Right cardiac atrium (tissue), 5 donors: ENCODE measurements around the gene SH2D3C. TPM values are rescaled to one million over a fixed set of nuclear protein-coding genes. Genes with fewer than 3 reads are reported as not detected.

Experiments
- ATAC-seq, 2 donors: fragments of 200-7000 bp; cut with Tn5 transposase; one replicate each; pipeline versions ENCODE4 v1.8.0 to v1.9.1; 2020; ENCODE audit warnings: moderate library complexity in 2 of 2, mild to moderate bottlenecking in 1 of 2
- DNase-seq, 3 donors: peaks; one replicate each; pipeline ENCODE4 v3.0.0-alpha.2; 2020
- H3K27ac ChIP-seq: one replicate; pipeline ENCODE4 v1.5.1; 2013; ENCODE audit warnings: mild to moderate bottlenecking, low read length, control low read depth, moderate library complexity
- H3K27me3 ChIP-seq: one replicate; pipeline ENCODE4 v1.6.1; 2013; ENCODE audit not compliant: control insufficient read depth, insufficient read depth
- H3K4me1 ChIP-seq: one replicate; pipeline ENCODE4 v1.6.1; 2013; ENCODE audit warnings: low read length; ENCODE audit not compliant: control insufficient read depth, insufficient read depth
- H3K4me3 ChIP-seq: one replicate; pipeline ENCODE4 v1.5.1; 2013; ENCODE audit warnings: low read length, control low read depth
- H3K9me3 ChIP-seq: one replicate; pipeline ENCODE4 v1.6.1; 2013; ENCODE audit warnings: low read length; ENCODE audit not compliant: control insufficient read depth
- WGBS: extraction: QIAGEN DNeasy Blood & Tissue Kit; methylation state at CpG from one replicate; pipeline ENCODE4 v1.1.7; 2013; 5-methylcytosine and 5-hydroxymethylcytosine counted together
- intact Hi-C, 4 donors: fragments of 100-400 bp; cut with DNase I; formaldehyde crosslinking; loops; one replicate each; pipeline versions ENCODE4 v1.11.0 to v1.14.0; 2022 to 2023
- polyA plus RNA-seq: library from polyadenylated mRNA; stranded (reverse); fragments of 200-250 nt; gene quantifications from one replicate; pipeline ENCODE4 v1.2.3, GENCODE V29; 2013
- total RNA-seq, 4 donors: library from RNA; stranded (reverse); fragmentation: NEBNext Ultra II Directional; extraction: Animal tissue kit (Norgen Biotek cat#: 25700); gene quantifications; one replicate each; pipeline ENCODE4 v1.2.1, GENCODE V29; 2021
- donor health status: healthy with polysubstance abuse.
- donor health status: DM: no; HTN: yes; CAD: no.
- donor health status: DM: no; HTN: no; CAD: no.
- donor health status: DM: no; HTN: yes; CAD: no; lungs with severe emphysema.
- donor health status: DM: yes; HTN: yes; CAD: no.

SH2D3C gene
- total and polyA plus RNA-seq, 5 donors = 9.4 to 17.4 (median 14.3) TPM

DNA sequence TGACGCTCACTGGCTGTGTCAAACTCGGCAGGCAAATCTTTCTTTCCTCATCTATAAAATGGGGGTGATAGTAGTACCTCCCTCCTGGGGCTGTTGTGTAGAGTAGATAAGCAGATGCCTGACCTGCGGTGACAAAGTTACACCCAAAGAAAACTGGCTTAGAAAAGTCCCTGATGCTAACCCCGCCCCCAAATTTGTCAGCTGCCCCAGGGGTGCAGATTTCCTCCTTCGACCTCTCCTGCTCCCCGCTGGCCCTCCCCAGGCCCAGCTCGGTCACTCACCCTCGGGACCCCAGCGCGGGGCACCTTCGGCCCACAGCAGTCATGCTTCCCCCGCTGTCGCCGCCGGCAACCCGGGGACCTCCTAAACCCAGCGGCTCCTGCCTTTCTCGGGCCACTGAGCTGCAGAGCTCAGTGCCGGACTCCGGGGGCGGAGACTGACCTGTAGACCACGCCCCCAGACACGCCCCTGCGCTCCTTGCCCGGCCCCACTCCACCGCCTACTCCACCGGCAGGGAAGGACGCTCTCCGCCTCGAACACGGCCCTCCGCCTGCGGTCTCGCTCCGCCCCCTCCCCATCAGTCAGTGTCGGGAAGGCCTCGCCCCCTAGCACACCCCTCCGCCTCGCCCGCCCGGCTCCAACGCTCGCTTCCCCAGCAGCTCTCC lies 7.4 kb downstream of the SH2D3C start:
- Histone ChIP-seq H3K27ac (peak overlapping the region; percentile 93), H3K9me3 (no peaks in the 10 kb centered on the region), H3K4me1 (peaks cover 2% of the 10 kb centered on the region), H3K4me3 (peak overlapping the region; percentile 56), H3K27me3 (no peaks in the 10 kb centered on the region)
- DNase-seq (peak; percentile 100), ATAC-seq (peak; percentile 98)
- 2% methylated on average over 43 of the region's 43 CpGs for WGBS
- intact Hi-C loops = no loop called here

DNA sequence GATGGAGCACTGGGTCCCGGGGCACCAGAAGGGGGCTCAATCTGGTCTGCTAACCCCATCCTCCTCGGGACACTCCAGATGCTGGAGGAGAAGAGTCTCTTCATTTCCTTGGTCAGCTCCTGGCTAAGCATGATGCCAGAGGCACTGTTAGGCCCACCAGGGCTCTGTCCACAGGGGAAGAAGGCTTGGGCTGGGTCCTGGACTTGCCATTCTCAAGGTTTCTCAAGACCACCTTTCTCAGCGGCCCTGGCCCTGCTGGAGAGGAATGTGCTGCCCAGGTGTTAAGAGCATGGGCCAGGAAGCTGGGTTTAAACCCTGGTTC lies 7.9 kb downstream of the SH2D3C start:
- peaks cover 2% of the 10 kb centered on the region for H3K4me1 ChIP-seq
- H3K9me3 ChIP-seq = no peaks in the 10 kb centered on the region
- intact Hi-C loops = no loop called here
- WGBS = 39% methylated on average over 3 of the region's 3 CpGs
- no peaks in the 10 kb centered on the region for H3K27me3 ChIP-seq
- peak overlapping the region; percentile 93 for H3K27ac ChIP-seq
- DNase-seq = peak in 1 of 3 donors; percentile 52
- peak overlapping the region; percentile 56 for H3K4me3 ChIP-seq
- ATAC-seq = no peak

DNA sequence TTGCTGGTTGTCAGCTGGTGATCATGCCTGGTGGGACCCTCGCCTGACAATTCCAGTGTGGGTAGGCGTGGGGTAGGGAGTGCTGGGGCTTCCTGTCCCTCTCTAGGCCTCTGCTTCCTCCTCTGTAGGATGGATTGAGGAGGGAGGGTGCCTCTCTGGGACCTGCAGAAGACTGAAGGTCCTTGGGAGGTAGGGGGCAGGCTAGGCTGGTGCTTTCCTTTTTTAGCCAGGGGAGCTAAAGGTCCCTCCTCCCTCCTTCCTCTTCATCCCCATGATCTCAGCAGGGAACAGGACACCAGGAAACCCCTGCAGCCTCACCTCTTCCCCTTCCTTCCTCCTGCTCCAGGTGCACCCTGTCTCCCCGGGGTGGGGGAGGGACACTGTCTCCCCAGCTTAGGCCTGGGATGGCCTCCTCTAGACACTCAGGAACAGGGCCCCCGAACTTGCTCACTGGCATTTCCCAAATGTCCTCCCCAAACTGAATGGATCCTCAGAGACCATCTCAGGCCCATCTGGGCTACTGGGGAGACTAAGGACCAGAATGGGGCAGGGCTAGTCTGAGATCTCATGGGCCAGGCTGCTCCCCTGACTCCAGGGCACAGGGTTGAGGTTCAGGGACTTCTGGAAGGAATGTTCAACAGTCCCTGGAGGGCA lies 8.4 kb downstream of the SH2D3C start:
- intact Hi-C loops = no loop called here
- peak in 1 of 3 donors; percentile 59 for DNase-seq
- ATAC-seq = peak in 1 of 2 donors; percentile 12
- H3K27me3 ChIP-seq = no peaks in the 10 kb centered on the region
- H3K27ac ChIP-seq = peak overlapping the region; percentile 93
- 51% methylated on average over 4 of the region's 4 CpGs for WGBS
- peak overlapping the region; percentile 56 for H3K4me3 ChIP-seq
- H3K4me1 ChIP-seq = peaks cover 2% of the 10 kb centered on the region
- H3K9me3 ChIP-seq = no peaks in the 10 kb centered on the region

DNA sequence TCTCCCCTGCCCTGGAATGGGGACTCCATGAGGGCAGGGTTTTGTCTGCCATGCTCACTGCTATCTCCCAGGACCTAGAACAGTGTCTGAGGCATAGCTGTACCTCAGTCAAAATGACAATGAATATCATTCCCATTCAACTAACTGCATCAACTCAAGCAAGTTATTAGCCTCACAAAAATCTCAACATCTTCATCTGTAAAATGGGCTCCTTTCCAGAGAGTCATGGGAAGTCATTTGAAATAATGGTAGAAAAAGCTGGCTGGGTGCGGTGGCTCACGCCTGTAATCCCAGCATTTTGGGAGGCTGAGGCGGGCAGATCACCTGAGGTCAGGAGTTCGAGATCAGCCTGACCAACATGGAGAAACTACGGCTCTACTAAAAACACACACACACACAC lies 9.4 kb downstream of the SH2D3C start:
- H3K27ac ChIP-seq = peak overlapping the region; percentile 65
- ATAC-seq = no peak
- H3K9me3 ChIP-seq = no peaks in the 10 kb centered on the region
- H3K4me3 ChIP-seq = no peak overlapping the region
- no peaks in the 10 kb centered on the region for H3K27me3 ChIP-seq
- 81% methylated on average over 5 of the region's 5 CpGs for WGBS
- DNase-seq = peak in 1 of 3 donors; percentile 1
- H3K4me1 ChIP-seq = peaks cover 2% of the 10 kb centered on the region
- intact Hi-C loops = no loop called here

DNA sequence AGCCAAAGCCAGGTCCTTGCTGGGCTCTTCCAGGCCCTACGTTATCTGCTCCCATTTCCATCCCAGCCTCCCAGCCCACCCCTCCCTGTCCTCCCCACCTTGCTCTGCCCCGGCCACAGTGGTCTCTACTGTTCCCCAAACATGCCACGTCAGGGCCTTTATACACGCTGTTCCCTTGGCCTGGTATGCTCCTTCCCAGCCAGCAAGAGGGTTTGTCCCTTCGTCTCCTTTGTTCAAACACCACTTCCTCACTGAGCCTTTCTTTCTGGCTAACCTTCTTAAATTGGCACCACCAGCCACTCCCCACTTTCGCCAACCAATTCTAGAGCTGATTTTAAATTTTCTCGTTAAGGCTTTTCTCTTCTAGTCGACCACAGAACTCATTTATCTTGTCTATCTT lies 9.8 kb downstream of the SH2D3C start:
- intact Hi-C loops = no loop called here
- Histone ChIP-seq H3K27me3 (no peaks in the 10 kb centered on the region), H3K4me1 (peaks cover 2% of the 10 kb centered on the region), H3K4me3 (no peak overlapping the region), H3K27ac (peak overlapping the region; percentile 65), H3K9me3 (no peaks in the 10 kb centered on the region)
- peak in 1 of 3 donors; percentile 30 for DNase-seq
- no peak for ATAC-seq
- WGBS = 59% methylated on average over 8 of the region's 8 CpGs

DNA sequence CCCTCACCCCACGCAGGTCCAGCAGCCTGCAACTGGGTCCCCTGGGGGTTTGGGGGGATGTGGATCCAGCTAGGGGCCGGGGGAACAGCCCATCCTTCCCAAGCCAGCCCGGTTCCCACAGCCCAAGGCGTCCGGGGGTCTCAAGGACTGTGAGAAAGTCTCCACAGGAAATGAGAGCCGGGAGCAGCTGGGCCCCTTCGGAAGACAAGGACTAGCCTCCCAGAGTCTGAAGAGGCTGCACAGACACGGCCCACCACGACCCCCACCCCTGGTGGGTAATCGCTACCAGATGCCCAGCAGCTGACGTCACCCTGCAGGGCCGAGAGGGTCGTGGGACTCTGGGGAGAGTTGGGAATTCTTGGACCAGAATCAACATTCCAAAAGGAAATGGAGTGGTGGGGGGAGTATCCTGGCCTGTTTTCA lies 10.5 kb downstream of the SH2D3C start:
- H3K27me3 ChIP-seq = no peaks in the 10 kb centered on the region
- intact Hi-C loops = no loop called here
- DNase-seq = peak in 2 of 3 donors; percentile 44 to 71
- H3K4me1 ChIP-seq = peaks cover 2% of the 10 kb centered on the region
- H3K27ac ChIP-seq = peak overlapping the region; percentile 65
- 30% methylated on average over 13 of the region's 13 CpGs for WGBS
- no peaks in the 10 kb centered on the region for H3K9me3 ChIP-seq
- H3K4me3 ChIP-seq = no peak overlapping the region
- ATAC-seq = no peak

DNA sequence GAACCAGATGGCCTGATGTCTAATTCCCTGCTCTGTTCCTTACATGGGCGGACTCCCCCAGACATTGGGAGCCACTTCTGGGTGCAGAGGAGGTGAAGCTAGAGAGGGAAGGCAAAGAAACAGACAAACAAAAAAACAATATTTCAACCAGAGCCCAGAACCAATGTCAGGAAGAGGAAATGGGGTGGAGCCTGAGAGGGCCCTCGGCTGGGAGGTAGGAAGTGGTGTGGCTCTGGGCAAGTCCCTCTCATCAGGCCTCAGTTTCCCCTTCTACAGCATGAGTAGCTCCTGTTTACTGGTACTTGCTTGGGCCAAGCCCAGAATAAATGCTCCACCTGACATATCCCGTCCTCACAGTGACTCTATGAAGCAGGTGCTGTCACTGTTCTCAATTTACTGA lies 11.1 kb downstream of the SH2D3C start:
- Histone ChIP-seq H3K4me1 (peaks cover 4% of the 10 kb centered on the region), H3K27me3 (no peaks in the 10 kb centered on the region), H3K9me3 (no peaks in the 10 kb centered on the region), H3K4me3 (no peak overlapping the region), H3K27ac (peak overlapping the region; percentile 65)
- intact Hi-C loops = no loop called here
- WGBS = 56% methylated on average over 3 of the region's 3 CpGs
- ATAC-seq (no peak), DNase-seq (peak in 1 of 3 donors; percentile 26)

DNA sequence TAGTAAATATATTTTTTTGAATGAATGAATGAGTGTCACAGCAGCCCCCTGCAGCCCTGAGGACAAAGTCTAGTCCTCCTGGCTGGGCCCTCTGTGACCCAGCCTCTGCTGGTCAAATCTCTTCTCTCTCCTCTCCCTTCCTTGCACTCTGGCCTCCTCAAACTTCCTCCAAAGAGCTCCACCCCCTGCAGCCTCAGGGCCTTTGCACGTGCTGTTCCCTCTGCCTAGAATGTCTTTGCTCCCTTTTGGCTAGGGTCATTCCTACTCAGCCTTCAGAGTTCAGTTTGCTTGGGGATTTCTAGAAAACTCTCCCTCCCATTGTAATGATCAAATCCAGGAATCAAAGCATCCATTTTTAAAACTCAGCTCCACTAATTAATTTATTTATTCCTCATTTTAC lies 13.0 kb downstream of the SH2D3C start:
- no peaks in the 10 kb centered on the region for H3K27me3 ChIP-seq
- peak overlapping the region; percentile 55 for H3K27ac ChIP-seq
- ATAC-seq (no peak), DNase-seq (peak in 1 of 3 donors; percentile 10)
- H3K4me3 ChIP-seq = no peak overlapping the region
- 68% methylated on average over 1 of the region's 1 CpG for WGBS
- intact Hi-C loops = no loop called here
- no peaks in the 10 kb centered on the region for H3K9me3 ChIP-seq
- H3K4me1 ChIP-seq = peaks cover 4% of the 10 kb centered on the region

DNA sequence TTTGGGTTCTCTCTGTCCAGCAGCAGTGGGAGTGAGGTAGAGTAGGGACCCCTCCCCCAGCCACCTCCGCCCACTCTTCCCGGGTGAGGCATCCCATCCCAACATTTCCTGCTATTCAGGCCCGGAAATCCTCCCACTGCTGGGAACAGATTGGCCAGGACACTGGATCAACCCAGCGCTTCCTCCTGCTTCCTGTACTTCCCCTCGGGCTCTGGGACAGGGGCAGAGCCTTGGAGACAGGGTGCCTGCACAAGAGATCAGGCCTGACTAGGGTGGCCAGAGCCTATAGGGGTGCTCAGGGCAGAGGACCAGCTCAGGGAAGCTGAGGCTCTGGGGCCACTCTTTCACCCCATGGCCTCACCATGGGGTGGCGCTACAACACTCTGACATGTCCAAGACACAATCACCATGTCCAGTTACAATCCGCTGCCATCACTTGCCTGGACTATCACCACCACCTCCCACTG lies 14.5 kb downstream of the SH2D3C start:
- Histone ChIP-seq H3K9me3 (no peaks in the 10 kb centered on the region), H3K27ac (peak overlapping the region; percentile 86), H3K4me3 (no peak overlapping the region), H3K27me3 (no peaks in the 10 kb centered on the region), H3K4me1 (peaks cover 4% of the 10 kb centered on the region)
- peak; percentile 78 to 82 for ATAC-seq
- intact Hi-C loops = no loop called here
- 30% methylated on average over 7 of the region's 7 CpGs for WGBS
- DNase-seq = peak; percentile 81 to 85 (median 81)

DNA sequence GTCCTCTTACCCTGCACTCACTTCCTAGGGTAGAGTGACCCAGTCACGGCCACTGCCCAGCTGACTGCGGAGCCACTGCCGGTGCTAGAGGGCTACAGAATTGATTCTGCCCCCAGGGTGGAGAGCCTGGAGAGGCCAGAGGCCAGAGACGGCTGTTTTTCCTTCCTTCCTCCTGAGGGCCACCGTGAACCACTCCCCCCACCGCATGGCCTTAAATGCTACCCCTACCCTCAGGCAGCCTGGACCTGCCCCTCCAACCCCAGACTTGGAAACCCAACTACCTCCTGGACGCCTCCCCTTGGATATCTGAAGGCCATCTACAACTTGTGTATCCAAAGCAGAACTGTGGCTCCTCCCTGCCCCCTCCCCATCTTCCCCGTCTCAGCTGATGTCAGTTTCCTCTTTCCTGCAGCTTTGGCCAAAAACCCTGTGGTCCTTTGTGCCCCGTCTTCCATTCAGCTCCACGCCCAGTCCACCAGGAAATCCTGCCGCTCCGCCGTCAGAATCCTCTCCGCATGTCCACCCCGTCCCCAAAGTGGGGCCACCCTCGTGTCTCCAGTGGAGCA lies 16.3 kb downstream of the SH2D3C start:
- intact Hi-C loops = no loop called here
- H3K9me3 ChIP-seq = no peaks in the 10 kb centered on the region
- H3K4me1 ChIP-seq = peaks cover 4% of the 10 kb centered on the region
- H3K4me3 ChIP-seq = peak overlapping the region; percentile 36
- ATAC-seq (peak; percentile 80 to 85), DNase-seq (peak; percentile 75 to 86 (median 86))
- peak overlapping the region; percentile 87 for H3K27ac ChIP-seq
- no peaks in the 10 kb centered on the region for H3K27me3 ChIP-seq
- WGBS = 32% methylated on average over 16 of the region's 16 CpGs

DNA sequence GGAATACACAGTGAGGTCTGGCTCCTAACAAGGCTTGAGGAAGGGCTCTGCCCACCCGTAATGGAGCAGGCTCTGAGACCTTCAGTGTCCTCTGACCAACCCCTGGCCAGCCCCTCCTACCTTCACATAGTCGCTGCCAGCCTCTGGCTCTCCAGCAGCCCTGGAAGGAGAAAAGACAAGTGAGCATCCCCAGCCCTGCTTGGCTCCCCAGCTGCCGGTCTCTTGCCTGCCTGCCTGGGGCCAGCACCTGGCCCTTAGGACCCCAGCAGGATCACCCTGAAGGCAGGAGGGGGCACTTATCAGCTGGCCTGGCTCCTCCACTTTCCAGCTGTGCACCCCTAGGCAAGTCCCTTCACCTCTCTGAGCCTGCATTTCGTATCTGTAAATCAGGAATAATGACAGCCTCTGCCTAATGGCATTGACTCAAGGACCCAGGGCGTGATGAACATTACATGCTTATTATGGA lies 16.9 kb downstream of the SH2D3C start:
- Histone ChIP-seq H3K9me3 (no peaks in the 10 kb centered on the region), H3K27me3 (no peaks in the 10 kb centered on the region), H3K27ac (peak overlapping the region; percentile 87), H3K4me3 (peak overlapping the region; percentile 36), H3K4me1 (peaks cover 2% of the 10 kb centered on the region)
- ATAC-seq (peak in 1 of 2 donors; percentile 26), DNase-seq (peak in 1 of 3 donors; percentile 50)
- WGBS = 52% methylated on average over 5 of the region's 5 CpGs
- intact Hi-C loops = no loop called here
